HepG2 (cell line): ENCODE data around the gene PBX2. TPM values are rescaled to one million over a fixed set of nuclear protein-coding genes. Genes with fewer than 3 reads are reported as not detected.

Source experiments
- CHCHD3 ChIP-seq: sonication (generic); formaldehyde crosslinking; IDR thresholded peaks from 2 replicates; pipeline ENCODE4 v1.8.0; 2022; ENCODE audit warnings: mild to moderate bottlenecking, missing genetic modification reagents, moderate library complexity
- DBP ChIP-seq: sonication (generic); formaldehyde crosslinking; IDR thresholded peaks from 2 replicates; pipeline ENCODE4 v1.4.0; 2020; ENCODE audit warnings: missing genetic modification reagents; ENCODE audit errors: not compliant biosample characterization
- DMAP1 ChIP-seq: IDR thresholded peaks from 2 replicates; pipeline ENCODE4 v1.6.1; 2016
- ETV6 ChIP-seq: sonication (generic); formaldehyde crosslinking; conservative IDR thresholded peaks from 2 replicates; pipeline ENCODE4 v1.4.0; 2020; ENCODE audit warnings: missing genetic modification reagents
- GATA4 ChIP-seq: sonication (generic); IDR thresholded peaks from 2 replicates; pipeline ENCODE4 v1.6.1; 2016; ENCODE audit warnings: antibody characterized with exemption, low read depth, borderline replicate concordance
- GLI4 ChIP-seq: sonication (generic); formaldehyde crosslinking; IDR thresholded peaks from 2 replicates; pipeline ENCODE4 v1.5.1; 2020; ENCODE audit warnings: missing genetic modification reagents, mild to moderate bottlenecking, moderate library complexity, borderline replicate concordance
- HDAC2 ChIP-seq: sonication (generic); formaldehyde crosslinking; IDR thresholded peaks from 2 replicates; pipeline ENCODE4 v1.4.0; 2020; ENCODE audit warnings: missing genetic modification reagents
- HMG20A ChIP-seq: IDR thresholded peaks from 2 replicates; pipeline ENCODE4 v1.6.1; 2016; ENCODE audit warnings: borderline replicate concordance
- IKZF1 ChIP-seq: fragments of 450-650 bp; IDR thresholded peaks from 2 replicates; pipeline ENCODE4 v1.7.1; 2016
- IRF9 ChIP-seq: sonication (generic); formaldehyde crosslinking; IDR thresholded peaks from 2 replicates; pipeline ENCODE4 v1.8.0; 2022; ENCODE audit warnings: missing genetic modification reagents, mild to moderate bottlenecking, borderline replicate concordance
- MAFF ChIP-seq: IDR thresholded peaks from 2 replicates; pipeline ENCODE4 v1.6.1; 2011; ENCODE audit warnings: low read depth, low read length, improper control_type of control experiment
- PHB2 ChIP-seq: fragments of 450-650 bp; IDR thresholded peaks from 2 replicates; pipeline ENCODE4 v1.6.1; 2018; ENCODE audit not compliant: partially characterized antibody
- PHF20 ChIP-seq: sonication (generic); formaldehyde crosslinking; IDR thresholded peaks from 2 replicates; pipeline ENCODE4 v1.5.0; 2020; ENCODE audit warnings: mild to moderate bottlenecking, missing genetic modification reagents
- RORA ChIP-seq: sonication (generic); formaldehyde crosslinking; IDR thresholded peaks from 2 replicates; pipeline ENCODE4 v1.5.0; 2020; ENCODE audit warnings: mild to moderate bottlenecking, missing genetic modification reagents, moderate library complexity
- TGIF2 ChIP-seq: IDR thresholded peaks from 2 replicates; pipeline ENCODE4 v1.6.1; 2016; ENCODE audit warnings: control low read depth, missing compliant biosample characterization
- THRA ChIP-seq: sonication (generic); formaldehyde crosslinking; IDR thresholded peaks from 2 replicates; pipeline ENCODE4 v1.4.0; 2020; ENCODE audit warnings: missing genetic modification reagents, borderline replicate concordance
- ZBTB34 ChIP-seq: sonication (generic); formaldehyde crosslinking; IDR thresholded peaks from 2 replicates; pipeline ENCODE4 v1.8.0; 2022; ENCODE audit warnings: mild to moderate bottlenecking, missing genetic modification reagents
- ZFP1 ChIP-seq: IDR thresholded peaks from 2 replicates; pipeline ENCODE4 v1.6.1; 2016
- ZNF121 ChIP-seq: sonication (generic); formaldehyde crosslinking; IDR thresholded peaks from 2 replicates; pipeline ENCODE4 v1.5.0; 2020; ENCODE audit warnings: mild to moderate bottlenecking, missing genetic modification reagents
- ZNF136 ChIP-seq: sonication (generic); formaldehyde crosslinking; IDR thresholded peaks from 2 replicates; pipeline ENCODE4 v1.8.1; 2022; ENCODE audit warnings: low read depth, mild to moderate bottlenecking, moderate library complexity, missing genetic modification reagents
- ZNF143 ChIP-seq: sonication (generic); formaldehyde crosslinking; IDR thresholded peaks from 2 replicates; pipeline ENCODE4 v1.4.0; 2020; ENCODE audit warnings: missing genetic modification reagents
- ZNF180 ChIP-seq: sonication (generic); formaldehyde crosslinking; IDR thresholded peaks from 2 replicates; pipeline ENCODE4 v1.4.0; 2020; ENCODE audit warnings: low read depth, missing genetic modification reagents, borderline replicate concordance
- ZNF256 ChIP-seq: sonication (generic); formaldehyde crosslinking; conservative IDR thresholded peaks from 2 replicates; pipeline ENCODE4 v1.4.0; 2020; ENCODE audit warnings: missing genetic modification reagents
- ZNF335 ChIP-seq: sonication (generic); formaldehyde crosslinking; IDR thresholded peaks from 2 replicates; pipeline ENCODE4 v1.4.0; 2020; ENCODE audit warnings: missing genetic modification reagents
- ZNF616 ChIP-seq: sonication (generic); formaldehyde crosslinking; IDR thresholded peaks from 2 replicates; pipeline ENCODE4 v1.5.0; 2020; ENCODE audit warnings: low read depth, mild to moderate bottlenecking, missing genetic modification reagents
- ZNF883 ChIP-seq: sonication (generic); formaldehyde crosslinking; IDR thresholded peaks from 2 replicates; pipeline ENCODE4 v1.5.1; 2020; ENCODE audit warnings: mild to moderate bottlenecking, missing genetic modification reagents; ENCODE audit errors: not compliant biosample characterization
- ZSCAN25 ChIP-seq: sonication (generic); formaldehyde crosslinking; IDR thresholded peaks from 2 replicates; pipeline ENCODE4 v1.8.0; 2022; ENCODE audit warnings: mild to moderate bottlenecking, missing genetic modification reagents
- polyA plus RNA-seq, 8 experiments: library from polyadenylated mRNA; depleted of rRNA in 3 of 8; stranded (reverse) in 7 of 8; unstranded in 1 of 8; fragments of >200 nt; fragmentation: Illumina TruSeq in 4 of 8; extraction: Trizol in 4 of 8; gene quantifications; 2 replicates each; pipeline versions ENCODE4 v1.2.1 to v1.2.3, GENCODE V29; 2011 to 2016; ENCODE audit warnings: low read depth in 4 of 8, missing spikeins in 1 of 8, mixed read lengths in 1 of 8; ENCODE audit not compliant: insufficient read depth in 1 of 8
- total RNA-seq, 5 experiments: library from RNA; depleted of rRNA; stranded (reverse); fragments of >200 nt; fragmentation: Illumina TruSeq; extraction: Trizol; gene quantifications; 2 replicates each; pipeline ENCODE4 v1.2.3, GENCODE V29; 2016; ENCODE audit warnings: low read depth in 1 of 5

The PBX2 gene
- total and polyA plus RNA-seq, 2 of the 13 experiments (the other 11 are each of a cell fraction or from before 2014, with no cell fraction given), result 42.3 to 77.8 TPM

GRCh38 chr6:32153564-32154513 lies 36.2 kb downstream of the PBX2 start, which contains the start of gene PPT2 (continued):
- TF ChIP-seq HMG20A, result 0 out of 2 replicates have a peak, but pooled peaks have one; percentile 23
- TF ChIP-seq IKZF1, result no peak
- TF ChIP-seq PHF20 (CRISPR knock-in tag), result peak; percentile 85
- peak; percentile 44; the same call in 1 of the 2 replicates for TF ChIP-seq ZNF143 (CRISPR knock-in tag)
- TF ChIP-seq ZNF121 (CRISPR knock-in tag), result 0 out of 2 replicates have a peak, but pooled peaks have one; percentile 50
- TF ChIP-seq DBP, result no peak
- peak; percentile 69 for TF ChIP-seq THRA (CRISPR knock-in tag)
- TF ChIP-seq DMAP1 (CRISPR knock-in tag), result peak; percentile 87; the same call in 1 of the 2 replicates
- TF ChIP-seq ZNF256 (CRISPR knock-in tag), result peak; percentile 78
- TF ChIP-seq PHB2, result no peak
- TF ChIP-seq ZNF883, result peak; percentile 27
- peak; percentile 93 for TF ChIP-seq ZNF335
- TF ChIP-seq ZSCAN25 (CRISPR knock-in tag), result no peak
- TF ChIP-seq CHCHD3, result peak; percentile 4; the same call in 1 of the 2 replicates
- peak; percentile 77 for TF ChIP-seq ZNF136 (CRISPR knock-in tag)
- TF ChIP-seq ETV6 (CRISPR knock-in tag), result no peak; the same call in 1 of the 2 replicates
- TF ChIP-seq ZNF180 (CRISPR knock-in tag), result no peak; the same call in 1 of the 2 replicates
- 0 out of 2 replicates have a peak, but pooled peaks have one; percentile 22 for TF ChIP-seq ZFP1 (CRISPR knock-in tag)
- TF ChIP-seq HDAC2 (CRISPR knock-in tag), result peak; percentile 79
- peak; percentile 34 for TF ChIP-seq TGIF2 (CRISPR knock-in tag)
- TF ChIP-seq ZBTB34 (CRISPR knock-in tag), result 0 out of 2 replicates have a peak, but pooled peaks have one; percentile 50
- TF ChIP-seq IRF9, result no peak; the same call in 1 of the 2 replicates
- TF ChIP-seq ZNF616 (CRISPR knock-in tag), result no peak
- TF ChIP-seq GLI4 (CRISPR knock-in tag), result peak; percentile 84; the same call in 1 of the 2 replicates
- peak; percentile 44; the same call in 1 of the 2 replicates for TF ChIP-seq GATA4
- TF ChIP-seq MAFF, result 0 out of 2 replicates have a peak, but pooled peaks have one; percentile 31
- TF ChIP-seq RORA (CRISPR knock-in tag), result no peak
